ENCODE measurements around the gene AKNA.

DNA sequence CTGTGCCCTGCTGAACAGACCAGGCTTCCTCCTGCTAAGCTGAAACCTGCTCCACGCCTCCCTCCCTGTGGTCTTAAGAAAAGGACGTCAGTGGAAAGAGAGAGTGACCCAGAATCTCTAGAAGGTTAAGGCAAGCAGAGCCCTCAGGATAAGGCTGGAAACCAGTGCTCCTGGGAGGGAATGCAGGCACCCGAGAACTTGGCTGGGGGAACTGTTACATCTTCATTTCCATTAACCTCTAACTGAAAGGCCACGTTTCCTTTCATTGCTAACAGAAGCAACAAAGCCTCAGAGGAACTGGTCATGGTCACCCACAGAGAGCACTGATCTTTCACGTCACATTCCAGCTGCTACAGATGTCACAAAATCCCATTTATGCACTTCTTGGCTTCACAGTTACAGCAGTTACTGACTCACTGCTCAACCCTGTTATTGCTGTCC is 26.1 kb upstream of the AKNA start:
- TF ChIP-seq, protein P1, sequence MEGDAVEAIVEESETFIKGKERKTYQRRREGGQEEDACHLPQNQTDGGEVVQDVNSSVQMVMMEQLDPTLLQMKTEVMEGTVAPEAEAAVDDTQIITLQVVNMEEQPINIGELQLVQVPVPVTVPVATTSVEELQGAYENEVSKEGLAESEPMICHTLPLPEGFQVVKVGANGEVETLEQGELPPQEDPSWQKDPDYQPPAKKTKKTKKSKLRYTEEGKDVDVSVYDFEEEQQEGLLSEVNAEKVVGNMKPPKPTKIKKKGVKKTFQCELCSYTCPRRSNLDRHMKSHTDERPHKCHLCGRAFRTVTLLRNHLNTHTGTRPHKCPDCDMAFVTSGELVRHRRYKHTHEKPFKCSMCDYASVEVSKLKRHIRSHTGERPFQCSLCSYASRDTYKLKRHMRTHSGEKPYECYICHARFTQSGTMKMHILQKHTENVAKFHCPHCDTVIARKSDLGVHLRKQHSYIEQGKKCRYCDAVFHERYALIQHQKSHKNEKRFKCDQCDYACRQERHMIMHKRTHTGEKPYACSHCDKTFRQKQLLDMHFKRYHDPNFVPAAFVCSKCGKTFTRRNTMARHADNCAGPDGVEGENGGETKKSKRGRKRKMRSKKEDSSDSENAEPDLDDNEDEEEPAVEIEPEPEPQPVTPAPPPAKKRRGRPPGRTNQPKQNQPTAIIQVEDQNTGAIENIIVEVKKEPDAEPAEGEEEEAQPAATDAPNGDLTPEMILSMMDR (conservative IDR thresholded peaks at IDR 0.05) = no peak
- TF ChIP-seq EZH2 (IDR thresholded peaks at IDR 0.05; ENCODE audit: low read depth) = no peak

All from PC-9 (cell line).